ENCODE data around the gene CSRP1. TPM values are rescaled to one million over a fixed set of nuclear protein-coding genes. Genes with fewer than 3 reads are reported as not detected.
"Not testable (repeated sequence)": the region's sequence is repeated elsewhere in the genome, so short reads cannot be mapped to it uniquely, and the experiment has no call there.

The CSRP1 gene
- polyA plus RNA-seq, 3 donors = 130 to 137 (median 136) TPM

- DNase-seq (ENCODE audit: low read depth in 3 of 3, low spot score in 2 of 3) = no peak
Observed at GRCh38 chr1:201481761-201482493, 25.0 kb downstream of the CSRP1 start.

- no peak for DNase-seq (ENCODE audit: low read depth in 3 of 3, low spot score in 2 of 3)
Observed at GRCh38 chr1:201481004-201481380, 25.9 kb downstream of the CSRP1 start.

DNA sequence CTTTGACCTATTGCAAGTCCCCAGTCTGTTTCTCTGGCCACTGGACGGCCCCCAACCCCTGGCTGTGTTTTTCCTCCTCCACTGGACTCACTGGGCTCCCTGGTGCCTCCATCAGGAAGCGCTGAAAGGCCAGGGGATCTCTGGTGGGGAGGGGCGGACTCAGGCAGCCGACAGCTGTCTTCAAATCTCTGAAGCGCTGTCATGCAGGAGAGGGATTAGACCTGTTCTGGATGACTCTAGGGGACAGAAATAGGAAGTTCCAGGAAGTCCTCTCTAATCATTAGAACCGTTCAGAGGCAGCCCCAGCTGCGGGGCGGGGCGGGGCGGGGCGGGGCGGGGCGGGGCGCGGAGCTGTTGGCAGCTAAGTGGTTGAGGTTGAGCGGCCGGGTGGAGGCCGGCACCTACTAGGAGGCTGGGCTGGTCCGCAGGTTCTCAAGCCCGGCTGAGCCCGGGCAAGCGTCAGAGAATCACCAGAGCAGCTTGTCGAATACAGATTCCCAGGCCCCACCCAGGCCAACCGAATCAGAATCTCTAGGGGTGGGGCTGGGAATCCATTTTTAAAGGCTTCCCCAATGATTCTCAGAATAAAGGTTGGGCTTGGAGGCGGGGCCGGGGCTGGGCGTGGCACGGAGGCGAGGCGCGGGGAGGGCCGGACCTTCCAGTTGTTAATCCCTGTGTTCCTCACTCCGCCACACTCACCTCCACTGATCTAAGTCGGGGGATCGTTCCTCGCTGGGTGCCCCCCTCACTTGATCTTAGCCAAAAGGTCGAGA lies 26.5 kb downstream of the CSRP1 start:
- no peak for DNase-seq (ENCODE audit: low read depth in 3 of 3, low spot score in 2 of 3)

GRCh38 chr1:201479201-201479730 lies 27.7 kb downstream of the CSRP1 start:
- no peak for DNase-seq (ENCODE audit: low read depth in 3 of 3, low spot score in 2 of 3)

- not testable (repeated sequence) for DNase-seq (ENCODE audit: low read depth in 3 of 3, low spot score in 2 of 3)
Observed at GRCh38 chr1:201478666-201479065, 28.3 kb downstream of the CSRP1 start.

GRCh38 chr1:201476670-201477344 lies 30.1 kb downstream of the CSRP1 start:
- DNase-seq (ENCODE audit: low read depth in 3 of 3, low spot score in 2 of 3) = no peak

GRCh38 chr1:201475915-201476669 lies 30.8 kb downstream of the CSRP1 start:
- DNase-seq (ENCODE audit: low read depth in 3 of 3, low spot score in 2 of 3) = no peak

- DNase-seq (ENCODE audit: low read depth in 3 of 3, low spot score in 2 of 3) = no peak
Observed at GRCh38 chr1:201475130-201475529, 31.8 kb downstream of the CSRP1 start.

DNA sequence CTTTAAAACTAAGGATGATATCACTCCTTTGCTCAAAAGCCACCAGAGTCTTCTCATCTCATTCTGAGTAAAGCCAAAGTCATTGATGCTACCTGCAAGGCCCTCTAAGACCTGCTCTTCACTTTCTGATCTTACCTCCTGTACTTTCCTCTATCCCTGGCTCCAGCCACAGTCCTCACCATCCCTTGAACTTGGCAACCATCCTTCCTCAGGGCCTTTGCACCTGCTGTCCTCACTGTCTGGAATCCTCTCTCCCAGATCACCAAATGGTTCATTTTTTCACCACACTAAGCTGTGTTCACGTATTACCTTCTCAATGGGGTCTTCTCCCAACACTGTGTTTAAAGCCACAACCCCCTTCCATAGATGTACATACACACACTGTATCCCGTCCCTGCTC lies 33.6 kb downstream of the CSRP1 start:
- DNase-seq (ENCODE audit: low read depth in 3 of 3, low spot score in 2 of 3) = no peak

- DNase-seq (ENCODE audit: low read depth in 3 of 3, low spot score in 2 of 3) = not testable (repeated sequence)
Observed at GRCh38 chr1:201472321-201472720, 34.6 kb downstream of the CSRP1 start.

GRCh38 chr1:201471772-201472171 lies 35.2 kb downstream of the CSRP1 start:
- no peak for DNase-seq (ENCODE audit: low read depth in 3 of 3, low spot score in 2 of 3)

- DNase-seq (ENCODE audit: low read depth in 3 of 3, low spot score in 2 of 3) = no peak
Observed at GRCh38 chr1:201470581-201470980, 36.3 kb downstream of the CSRP1 start.

DNA sequence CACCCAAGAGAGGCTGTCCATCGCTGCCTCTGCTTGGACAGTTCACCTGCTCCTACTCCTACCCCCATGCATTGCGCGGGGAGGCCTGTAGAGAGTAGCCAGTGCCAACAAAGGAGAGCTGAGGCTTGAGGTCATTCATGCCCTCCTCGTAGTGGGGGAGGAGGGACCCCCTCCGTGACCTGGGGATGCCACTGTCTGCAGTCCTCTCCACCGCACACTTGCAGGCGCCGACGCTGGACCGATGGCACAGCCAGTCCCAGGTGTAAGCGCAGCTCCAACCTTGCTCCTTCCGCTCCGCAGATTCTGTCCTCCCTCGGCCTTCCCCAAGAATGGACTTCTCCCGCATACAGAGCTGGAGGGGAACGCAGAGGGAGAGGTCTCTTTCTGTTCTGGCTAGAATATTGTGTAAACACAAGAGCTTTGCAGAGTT lies 37.3 kb downstream of the CSRP1 start:
- DNase-seq (ENCODE audit: low read depth in 3 of 3, low spot score in 2 of 3) = no peak

- DNase-seq (ENCODE audit: low read depth in 3 of 3, low spot score in 2 of 3) = no peak
Observed at GRCh38 chr1:201468844-201469644, 37.9 kb downstream of the CSRP1 start, which contains the start of gene PHLDA3. TSS of gene PHLDA3 (minus strand) at chr1:201469188. CDS start at chr1:201468786, 402 bp downstream.

GRCh38 chr1:201468501-201468843 lies 38.5 kb downstream of the CSRP1 start:
- no peak for DNase-seq (ENCODE audit: low read depth in 3 of 3, low spot score in 2 of 3)

- no peak for DNase-seq (ENCODE audit: low read depth in 3 of 3, low spot score in 2 of 3)
Observed at GRCh38 chr1:201466492-201466891, 40.4 kb downstream of the CSRP1 start.

DNA sequence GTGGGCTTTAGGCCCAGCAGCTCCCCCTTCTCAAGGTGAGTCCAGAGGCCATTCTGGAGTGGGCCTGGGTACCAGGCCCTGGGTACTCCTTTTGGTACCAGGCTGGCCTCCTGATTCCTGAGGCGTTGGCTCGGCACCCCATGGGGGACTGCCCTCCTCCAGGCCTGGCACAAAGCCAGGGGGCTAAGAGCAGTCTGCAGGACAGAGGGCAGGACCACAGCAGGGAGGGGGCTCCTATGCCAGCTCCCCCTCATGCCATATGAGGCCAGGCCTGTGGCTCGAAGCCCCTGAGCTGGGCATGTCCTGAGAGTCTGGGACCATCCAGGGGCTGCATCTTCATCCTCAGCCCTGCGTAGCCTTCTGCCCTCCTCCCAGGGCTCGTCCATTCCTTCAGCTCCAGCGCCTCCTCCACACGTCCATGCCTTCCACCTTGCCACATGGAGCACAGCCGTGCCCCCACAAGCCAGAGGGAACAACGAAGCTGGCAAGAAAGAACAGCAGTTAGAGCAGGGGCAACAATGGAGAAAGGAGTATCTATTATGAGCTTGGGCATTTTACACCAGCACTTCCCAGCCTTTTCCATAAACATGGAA lies 41.1 kb downstream of the CSRP1 start:
- no peak for DNase-seq (ENCODE audit: low read depth in 3 of 3, low spot score in 2 of 3)

GRCh38 chr1:201463071-201463552 lies 43.8 kb downstream of the CSRP1 start:
- DNase-seq (ENCODE audit: low read depth in 3 of 3, low spot score in 2 of 3) = no peak

Data from right renal cortex interstitium (tissue), 3 donors.